ENCODE results near the gene MYH9.
"Not testable (repeated sequence)": the region's sequence is repeated elsewhere in the genome, so short reads cannot be mapped to it uniquely, and the experiment has no call there.

The MYH9 gene

GRCh38 chr22:36413022-36413775 is 25.4 kb upstream of the MYH9 start:
- DNase-seq (ENCODE audit: low read depth, low spot score) = no peak

- no peak for DNase-seq (ENCODE audit: low read depth, low spot score)
These were observed 24.0 kb upstream of the MYH9 start for GRCh38 chr22:36411589-36412258.

- no peak for DNase-seq (ENCODE audit: low read depth, low spot score)
These were observed 22.4 kb upstream of the MYH9 start for GRCh38 chr22:36409911-36410756.

GRCh38 chr22:36409554-36409910 is 21.8 kb upstream of the MYH9 start:
- not testable (repeated sequence) for DNase-seq (ENCODE audit: low read depth, low spot score)

GRCh38 chr22:36409056-36409455 is 21.3 kb upstream of the MYH9 start:
- DNase-seq (ENCODE audit: low read depth, low spot score) = no peak

- no peak for DNase-seq (ENCODE audit: low read depth, low spot score)
These were observed 19.0 kb upstream of the MYH9 start for GRCh38 chr22:36406721-36407120.

GRCh38 chr22:36405671-36406538 is 18.1 kb upstream of the MYH9 start:
- no peak for DNase-seq (ENCODE audit: low read depth, low spot score)

- DNase-seq (ENCODE audit: low read depth, low spot score) = no peak
These were observed 17.5 kb upstream of the MYH9 start for GRCh38 chr22:36405221-36405661.

GRCh38 chr22:36404446-36404845 is 16.7 kb upstream of the MYH9 start:
- DNase-seq (ENCODE audit: low read depth, low spot score) = no peak

- no peak for DNase-seq (ENCODE audit: low read depth, low spot score)
These were observed 11.7 kb upstream of the MYH9 start for GRCh38 chr22:36399472-36399778.

- no peak for DNase-seq (ENCODE audit: low read depth, low spot score)
These were observed 11.1 kb upstream of the MYH9 start for GRCh38 chr22:36398601-36399471.

GRCh38 chr22:36397131-36398093 is 9.6 kb upstream of the MYH9 start:
- no peak for DNase-seq (ENCODE audit: low read depth, low spot score)

GRCh38 chr22:36395915-36396314 is 8.1 kb upstream of the MYH9 start:
- no peak for DNase-seq (ENCODE audit: low read depth, low spot score)

- no peak for DNase-seq (ENCODE audit: low read depth, low spot score)
These were observed 7.5 kb upstream of the MYH9 start for GRCh38 chr22:36395055-36395849.

GRCh38 chr22:36391638-36392037 is 3.9 kb upstream of the MYH9 start:
- DNase-seq (ENCODE audit: low read depth, low spot score) = no peak

GRCh38 chr22:36389122-36389521 is 1.4 kb upstream of the MYH9 start:
- DNase-seq (ENCODE audit: low read depth, low spot score) = not testable (repeated sequence)

- DNase-seq (ENCODE audit: low read depth, low spot score) = no peak
These were observed 133 bp downstream of the MYH9 start for GRCh38 chr22:36387709-36387958.

- DNase-seq (ENCODE audit: low read depth, low spot score) = no peak
These were observed 663 bp downstream of the MYH9 start for GRCh38 chr22:36386900-36387708.
